GM12878 (cell line): ENCODE results near the gene ADRA2C. TPM values are rescaled to one million over a fixed set of nuclear protein-coding genes. Genes with fewer than 3 reads are reported as not detected.

Experiments used
- ATAC-seq: fragments of 200-7000 bp; cut with Tn5 transposase; 3 replicates; pipeline ENCODE4 v1.9.1; 2020; ENCODE audit warnings: mild to moderate bottlenecking, moderate library complexity
- BruUV-seq: library from RNA; stranded (reverse); fragments of 400-500 nt; replicated peaks from 2 replicates; lab custom pipeline; 2021; lab: Mats Ljungman, UMichigan
- CTCF ChIA-PET: fragments of 300-600 bp; sonication (Branson Sonifier 250); formaldehyde crosslinking; extraction: SDS; loops from one replicate; lab custom pipeline; 2021; ENCODE audit warnings: inconsistent platforms; lab: Yijun Ruan, JAX
- POLR2A ChIA-PET: fragments of 350-600 bp; formaldehyde crosslinking; extraction: SDS; loops from one replicate; lab custom pipeline; 2021; ENCODE audit warnings: inconsistent platforms; lab: Charles Lee
- RAD21 ChIA-PET: fragments of 300-600 bp; sonication (Branson Sonifier 250); formaldehyde crosslinking; loops from one replicate; lab custom pipeline; 2023; ENCODE audit warnings: antibody characterized with exemption; ENCODE audit not compliant: unreplicated experiment; lab: Charles Lee
- SMC1A ChIA-PET: fragments of 300-600 bp; sonication (Branson Sonifier 250); formaldehyde crosslinking; loops from one replicate; lab custom pipeline; 2023; ENCODE audit not compliant: unreplicated experiment, uncharacterized antibody; lab: Charles Lee
- DNase-seq: peaks from one replicate; pipeline ENCODE4 v3.0.0-alpha.2; 2011; ENCODE audit warnings: low read depth, low spot score
- FAIRE-seq: peaks from 3 replicates; lab custom pipeline; 2011; peaks lifted over from hg19 to GRCh38; lab: Jason Lieb, UNC
- H2AFZ ChIP-seq: 2 replicates; pipeline ENCODE4 v1.6.0; 2011; ENCODE audit warnings: low read depth, low read length, control low read depth; ENCODE audit not compliant: control insufficient read depth
- H3K27ac ChIP-seq: 2 replicates; pipeline ENCODE4 v1.5.1; 2011; ENCODE audit warnings: control low read depth; ENCODE audit not compliant: control insufficient read depth, insufficient read depth
- H3K27me3 ChIP-seq, 2 experiments: replicated peaks in 1 of 2; 2 replicates each; pipeline versions ENCODE4 v1.6.0 to v1.6.1; 2011; ENCODE audit warnings: low read length in 1 of 2; ENCODE audit not compliant: control insufficient read depth in 2 of 2, insufficient read depth in 2 of 2
- H3K36me3 ChIP-seq, 2 experiments: 2 replicates each; pipeline ENCODE4 v1.5.1; 2011; ENCODE audit warnings: low read length in 1 of 2; ENCODE audit not compliant: control insufficient read depth in 2 of 2, insufficient read depth in 2 of 2
- H3K4me1 ChIP-seq: 2 replicates; pipeline ENCODE4 v1.6.1; 2011; ENCODE audit warnings: mild to moderate bottlenecking, low read length, moderate library complexity, mixed read lengths; ENCODE audit not compliant: control insufficient read depth, insufficient read depth
- H3K4me2 ChIP-seq: 2 replicates; pipeline ENCODE4 v1.6.0; 2011; ENCODE audit warnings: control low read depth; ENCODE audit not compliant: control insufficient read depth, insufficient read depth
- H3K4me3 ChIP-seq: fragments of 200-600 bp; sonication (generic); 2 replicates; pipeline ENCODE4 v1.5.1; 2016
- H3K79me2 ChIP-seq: 2 replicates; pipeline ENCODE4 v1.6.0; 2011; ENCODE audit warnings: low read length; ENCODE audit not compliant: control insufficient read depth, insufficient read depth
- H3K9ac ChIP-seq: 2 replicates; pipeline ENCODE4 v1.8.0; 2011; ENCODE audit warnings: low read length, control low read depth, mixed read lengths; ENCODE audit not compliant: control insufficient read depth, insufficient read depth
- H3K9me3 ChIP-seq: replicated peaks from 3 replicates; pipeline ENCODE4 v1.5.1; 2011; ENCODE audit warnings: mild to moderate bottlenecking, low read length; ENCODE audit not compliant: control insufficient read depth, insufficient read depth
- H4K20me1 ChIP-seq: 2 replicates; pipeline ENCODE4 v1.6.0; 2011; ENCODE audit not compliant: control insufficient read depth, insufficient read depth
- ATF3 ChIP-seq: IDR thresholded peaks from 2 replicates; pipeline ENCODE4 v1.6.1; 2011; ENCODE audit warnings: low read depth, mild to moderate bottlenecking, low read length, moderate library complexity, borderline replicate concordance; ENCODE audit errors: extremely low read depth
- BCL3 ChIP-seq: IDR thresholded peaks from 2 replicates; pipeline ENCODE4 v1.6.1; 2011; ENCODE audit warnings: borderline replicate concordance, low read depth, mild to moderate bottlenecking, moderate library complexity, low read length; ENCODE audit not compliant: insufficient read depth, poor library complexity, severe bottlenecking
- CREM ChIP-seq: IDR thresholded peaks from 2 replicates; pipeline ENCODE4 v1.6.1; 2014; ENCODE audit warnings: antibody characterized with exemption, low read depth
- DPF2 ChIP-seq: fragments of 450-650 bp; IDR thresholded peaks from 2 replicates; pipeline ENCODE4 v1.6.1; 2017; ENCODE audit warnings: mild to moderate bottlenecking
- EGR1 ChIP-seq, 2 experiments: IDR thresholded peaks; 1 replicate in 1 of 2; 2 replicates in 1 of 2; pipeline ENCODE4 v1.6.1; 2011 to 2012; ENCODE audit warnings: low read depth in 2 of 2, low read length in 2 of 2, borderline replicate concordance in 1 of 2, mild to moderate bottlenecking in 1 of 2, moderate library complexity in 1 of 2
- EZH2 ChIP-seq: IDR thresholded peaks from 2 replicates; pipeline ENCODE4 v1.6.1; 2012; ENCODE audit warnings: low read depth, mild to moderate bottlenecking, control low read depth, inconsistent platforms, low read length, borderline replicate concordance; ENCODE audit not compliant: control insufficient read depth
- FOXK2 ChIP-seq: fragments of 450-650 bp; IDR thresholded peaks from 2 replicates; pipeline ENCODE4 v1.6.1; 2017; ENCODE audit warnings: mild to moderate bottlenecking, moderate library complexity
- FOXM1 ChIP-seq: IDR thresholded peaks from 2 replicates; pipeline ENCODE4 v1.6.1; 2012; ENCODE audit warnings: low read depth, mild to moderate bottlenecking, inconsistent platforms, low read length, moderate library complexity
- HCFC1 ChIP-seq: fragments of 150-350 bp; IDR thresholded peaks from 2 replicates; pipeline ENCODE4 v1.6.1; 2014; ENCODE audit warnings: low read length
- MEF2B ChIP-seq: fragments of 450-650 bp; IDR thresholded peaks from 2 replicates; pipeline ENCODE4 v1.6.1; 2018; ENCODE audit warnings: mild to moderate bottlenecking, moderate library complexity; ENCODE audit not compliant: partially characterized antibody, poor library complexity, severe bottlenecking
- NR2C2 ChIP-seq: IDR thresholded peaks from 2 replicates; pipeline ENCODE4 v1.6.1; 2011; ENCODE audit warnings: borderline replicate concordance, low read depth; ENCODE audit not compliant: control insufficient read depth, insufficient read length
- RAD51 ChIP-seq: fragments of 450-650 bp; IDR thresholded peaks from 2 replicates; pipeline ENCODE4 v1.6.1; 2016; ENCODE audit warnings: moderate library complexity, mild to moderate bottlenecking, inconsistent platforms
- SMC3 ChIP-seq: IDR thresholded peaks from 2 replicates; pipeline ENCODE4 v1.6.1; 2011; ENCODE audit warnings: low read length, improper control_type of control experiment, borderline replicate concordance
- TBL1XR1 ChIP-seq: IDR thresholded peaks from 2 replicates; pipeline ENCODE4 v1.6.1; 2012; ENCODE audit warnings: low read depth, low read length, improper control_type of control experiment
- TCF12 ChIP-seq: IDR thresholded peaks from 2 replicates; pipeline ENCODE4 v1.6.1; 2011; ENCODE audit warnings: low read depth, mild to moderate bottlenecking, low read length
- TCF7 ChIP-seq: IDR thresholded peaks from 2 replicates; pipeline ENCODE4 v1.6.1; 2014; ENCODE audit warnings: antibody characterized with exemption, borderline replicate concordance
- ZBTB33 ChIP-seq: fragments of 450-650 bp; IDR thresholded peaks from 2 replicates; pipeline ENCODE4 v1.6.1; 2017; ENCODE audit warnings: mild to moderate bottlenecking
- ZBTB4 ChIP-seq: fragments of 450-650 bp; formaldehyde crosslinking; IDR thresholded peaks from 2 replicates; pipeline ENCODE4 v1.4.0; 2022; ENCODE audit warnings: mild to moderate bottlenecking, moderate library complexity
- WGBS: methylation state at CpG from one replicate; pipeline ENCODE4 v1.1.6; 2016; ENCODE audit warnings: low lambda C conversion rate; ENCODE audit not compliant: insufficient replicate concordance, insufficient coverage; ENCODE audit errors: missing lambda C conversion rate; 5-methylcytosine and 5-hydroxymethylcytosine counted together
- in situ Hi-C: fragments of 300-500 bp; cut with MboI; formaldehyde crosslinking; loops from 9 replicates; pipeline ENCODE4 v1.14.3; 2018; ENCODE audit warnings: mixed read lengths
- intact Hi-C: fragments of 100-400 bp; cut with micrococcal nuclease; formaldehyde crosslinking; loops from one replicate; pipeline ENCODE4 v1.14.2; 2022; ENCODE audit not compliant: unreplicated experiment
- polyA plus RNA-seq, 11 experiments: library from polyadenylated mRNA; depleted of rRNA in 4 of 11; unstranded in 6 of 11; stranded (reverse) in 5 of 11; fragments of >200 nt; fragmentation: Nextera tagmentation in 4 of 11; fragmentation: Illumina TruSeq in 1 of 11; extraction: Ambion mirVana in 4 of 11; extraction: Trizol in 1 of 11; gene quantifications; 1 replicate in 1 of 11; 2 replicates in 10 of 11; pipeline versions ENCODE4 v1.2.1 to v1.2.3, GENCODE V29; 2011 to 2016; ENCODE audit warnings: inconsistent platforms in 2 of 11, missing spikeins in 2 of 11, low read depth in 1 of 11
- total RNA-seq, 4 experiments: library from RNA; depleted of rRNA in 3 of 4; stranded (reverse); fragments of >200 nt in 3 of 4; fragmentation: Illumina TruSeq in 1 of 4; extraction: Trizol in 1 of 4; gene quantifications; 2 replicates each; pipeline versions ENCODE4 v1.2.1 to v1.2.3, GENCODE V29; 2013 to 2021

ADRA2C gene
- total and polyA plus RNA-seq, 10 of the 15 experiments (the other 5 are each of a cell fraction or from before 2014, with no cell fraction given) = 0.15 TPM; not detected in 9

- ATAC-seq (no peak), FAIRE-seq (no peak), DNase-seq (no peak)
- no peak overlapping the region for H2AFZ ChIP-seq
- H3K4me2 ChIP-seq = no peak overlapping the region
- no peaks in the 10 kb centered on the region for H3K36me3 ChIP-seq
- CTCF ChIA-PET = no interaction called here
- BruUV-seq = no TSS peak
- no peak overlapping the region for H3K4me3 ChIP-seq
- H3K79me2 ChIP-seq = no peaks in the 10 kb centered on the region
- H4K20me1 ChIP-seq = no peaks in the 10 kb centered on the region
- SMC1A ChIA-PET = no interaction called here
- H3K27ac ChIP-seq = no peak overlapping the region
- POLR2A ChIA-PET = no interaction called here
- in situ Hi-C loops = no loop called here
- no peaks in the 10 kb centered on the region; the same call in 2 of the 3 replicates for H3K9me3 ChIP-seq
- intact Hi-C loops = no loop called here
- no peaks in the 10 kb centered on the region; a peak in 1 of 4 replicates for H3K27me3 ChIP-seq
- RAD21 ChIA-PET = no interaction called here
- TF ChIP-seq CREM = no peak
- no peak for TF ChIP-seq HCFC1
- no peak for TF ChIP-seq NR2C2
- TF ChIP-seq EZH2 = no peak
- TF ChIP-seq ZBTB4 = no peak
- no peak for TF ChIP-seq TCF12
- no peak for TF ChIP-seq ZBTB33
- TF ChIP-seq ATF3 = no peak
- no peak for TF ChIP-seq DPF2
- no peak for TF ChIP-seq BCL3
- no peak for TF ChIP-seq RAD51
- no peak for TF ChIP-seq SMC3
- no peak for TF ChIP-seq TBL1XR1
- no peak for TF ChIP-seq FOXM1
- no peak for TF ChIP-seq MEF2B
- no peak for TF ChIP-seq TCF7
- TF ChIP-seq EGR1 (IDR thresholded peaks at IDR 0.05; ENCODE audit: borderline replicate concordance in 1 of 2, low read depth in 2 of 2, low read length in 2 of 2) = no peak
- no peak for TF ChIP-seq FOXK2
- no peak overlapping the region for H3K9ac ChIP-seq
- WGBS = 43% methylated on average over 10 of the region's 10 CpGs
- H3K4me1 ChIP-seq = no peaks in the 10 kb centered on the region
Observed at GRCh38 chr4:3716631-3717235, 49.5 kb upstream of the ADRA2C start.
